ENCODE data around the gene FHL5.
"Not testable (repeated sequence)": the region's sequence is repeated elsewhere in the genome, so short reads cannot be mapped to it uniquely, and the experiment has no call there.

Gene FHL5, protein sequence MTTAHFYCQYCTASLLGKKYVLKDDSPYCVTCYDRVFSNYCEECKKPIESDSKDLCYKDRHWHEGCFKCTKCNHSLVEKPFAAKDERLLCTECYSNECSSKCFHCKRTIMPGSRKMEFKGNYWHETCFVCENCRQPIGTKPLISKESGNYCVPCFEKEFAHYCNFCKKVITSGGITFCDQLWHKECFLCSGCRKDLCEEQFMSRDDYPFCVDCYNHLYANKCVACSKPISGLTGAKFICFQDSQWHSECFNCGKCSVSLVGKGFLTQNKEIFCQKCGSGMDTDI

GRCh38 chr6:96562886-96563285 is at the start of gene FHL5:
TSS of gene FHL5 (plus strand) at chr6:96563128. CDS start at chr6:96603614, 40,486 bp downstream.
- H3K27ac Mint-ChIP-seq, result no peak within 1 kb of the TSS
- H3K9me3 Mint-ChIP-seq (ENCODE audit: low read depth), result peaks cover 8% of the 10 kb centered on the region
- no peak within 1 kb of the TSS for H3K4me3 Mint-ChIP-seq
- peaks cover 3% of the 10 kb centered on the region for H3K4me1 Mint-ChIP-seq (ENCODE audit: low read depth)
- peaks cover 5% of the 10 kb centered on the region for H3K27me3 Mint-ChIP-seq
- H3K36me3 Mint-ChIP-seq, result no peaks in the 10 kb centered on the region

GRCh38 chr6:96520171-96521115 is 42.5 kb upstream of the FHL5 start:
- Mint-ChIP-seq H3K9me3 (ENCODE audit: low read depth) (no peaks in the 10 kb centered on the region), H3K4me3 (peak overlapping the region; percentile 98), H3K27me3 (no peaks in the 10 kb centered on the region), H3K4me1 (ENCODE audit: low read depth) (peaks cover 31% of the 10 kb centered on the region), H3K36me3 (peaks cover 2% of the 10 kb centered on the region), H3K27ac (peak overlapping the region; percentile 34)

DNA sequence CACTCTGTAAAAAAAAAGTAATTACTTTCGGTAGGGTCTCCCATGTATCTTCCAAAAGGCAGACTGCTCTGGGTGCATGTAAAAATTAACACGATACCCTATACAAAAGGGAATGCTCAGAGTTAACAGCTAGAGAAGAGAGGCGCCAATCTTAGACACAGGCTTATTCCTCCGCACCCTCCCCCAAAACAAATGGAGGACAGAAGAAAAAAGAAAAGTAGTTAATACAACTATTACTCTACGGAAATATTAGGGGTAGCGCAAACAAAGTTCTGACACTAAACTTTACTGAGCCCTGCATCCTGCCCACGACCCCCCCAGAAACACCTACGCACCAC is 41.7 kb upstream of the FHL5 start:
- H3K27me3 Mint-ChIP-seq, result no peaks in the 10 kb centered on the region
- H3K27ac Mint-ChIP-seq, result peak overlapping the region; percentile 99
- H3K4me3 Mint-ChIP-seq, result peak overlapping the region; percentile 98
- peaks cover 34% of the 10 kb centered on the region for H3K4me1 Mint-ChIP-seq (ENCODE audit: low read depth)
- no peaks in the 10 kb centered on the region for H3K9me3 Mint-ChIP-seq (ENCODE audit: low read depth)
- H3K36me3 Mint-ChIP-seq, result peaks cover 3% of the 10 kb centered on the region

- H3K27me3 Mint-ChIP-seq, result no peaks in the 10 kb centered on the region
- peak within 1 kb of the TSS; percentile 98 for H3K4me3 Mint-ChIP-seq
- H3K4me1 Mint-ChIP-seq (ENCODE audit: low read depth), result peaks cover 37% of the 10 kb centered on the region
- peaks cover 3% of the 10 kb centered on the region for H3K36me3 Mint-ChIP-seq
- peak within 1 kb of the TSS; percentile 99 for H3K27ac Mint-ChIP-seq
- no peaks in the 10 kb centered on the region for H3K9me3 Mint-ChIP-seq (ENCODE audit: low read depth)
These were observed 41.1 kb upstream of the FHL5 start, which contains the start of gene UFL1 for GRCh38 chr6:96521644-96522464. TSS of gene UFL1 (plus strand) at chr6:96521806. CDS start at chr6:96521874, 68 bp downstream.

DNA sequence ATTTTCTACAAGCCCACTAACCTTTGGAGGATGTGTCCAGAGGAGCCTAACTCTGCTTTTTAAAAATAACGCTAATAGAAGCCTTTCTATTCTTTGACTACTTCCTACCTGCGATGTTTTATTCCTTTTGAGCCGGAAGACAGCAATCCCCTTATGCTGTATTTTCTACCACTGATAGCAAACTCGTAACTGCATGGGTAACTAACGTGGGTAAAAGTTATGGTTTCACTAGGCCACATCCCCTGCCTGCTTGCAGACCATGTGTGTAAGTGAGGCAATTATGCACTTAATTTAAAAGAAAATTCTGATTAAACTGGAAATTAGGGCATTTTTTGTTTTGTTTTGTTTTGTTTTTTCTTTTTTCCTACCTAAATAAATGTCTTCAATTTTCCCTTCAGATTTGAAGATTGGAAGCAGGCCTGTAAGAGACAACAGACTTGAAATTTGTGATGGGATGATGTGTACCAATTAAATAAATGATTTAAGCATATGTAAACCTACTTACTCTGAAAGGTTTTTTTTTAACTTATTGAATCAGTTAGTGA is 40.4 kb upstream of the FHL5 start:
- Mint-ChIP-seq H3K36me3 (peaks cover 5% of the 10 kb centered on the region), H3K9me3 (ENCODE audit: low read depth) (no peaks in the 10 kb centered on the region), H3K4me1 (ENCODE audit: low read depth) (peaks cover 39% of the 10 kb centered on the region), H3K27ac (peak overlapping the region; percentile 99), H3K4me3 (peak overlapping the region; percentile 98), H3K27me3 (no peaks in the 10 kb centered on the region)

DNA sequence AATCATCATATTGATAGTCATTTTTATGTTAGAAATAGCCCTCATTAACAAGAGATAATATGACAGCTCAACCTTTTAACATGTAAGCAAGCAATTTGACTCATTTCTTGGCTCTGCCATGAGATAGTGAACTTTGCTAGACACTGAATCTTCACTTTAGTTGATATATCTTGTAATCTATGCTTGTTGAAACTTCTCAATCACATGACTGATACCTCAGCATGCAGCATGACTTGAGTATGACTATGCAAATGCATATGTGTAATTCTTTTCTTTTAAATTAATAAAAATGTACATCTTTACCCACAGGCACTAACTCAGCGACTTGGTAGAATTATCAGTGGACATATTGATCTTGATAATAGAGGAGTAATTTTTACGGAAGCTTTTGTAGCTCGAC is 34.7 kb upstream of the FHL5 start:
- no peak overlapping the region for H3K27ac Mint-ChIP-seq
- H3K4me1 Mint-ChIP-seq (ENCODE audit: low read depth), result peaks cover 48% of the 10 kb centered on the region
- H3K27me3 Mint-ChIP-seq, result no peaks in the 10 kb centered on the region
- peaks cover 30% of the 10 kb centered on the region for H3K36me3 Mint-ChIP-seq
- H3K9me3 Mint-ChIP-seq (ENCODE audit: low read depth), result no peaks in the 10 kb centered on the region
- H3K4me3 Mint-ChIP-seq, result no peak overlapping the region

GRCh38 chr6:96532399-96532798 is 30.5 kb upstream of the FHL5 start:
- Mint-ChIP-seq H3K4me1 (ENCODE audit: low read depth) (peaks cover 32% of the 10 kb centered on the region), H3K4me3 (no peak overlapping the region), H3K9me3 (ENCODE audit: low read depth) (no peaks in the 10 kb centered on the region), H3K27me3 (no peaks in the 10 kb centered on the region), H3K27ac (peak overlapping the region; percentile 22), H3K36me3 (peaks cover 27% of the 10 kb centered on the region)

GRCh38 chr6:96537726-96538125 is 25.2 kb upstream of the FHL5 start:
- Mint-ChIP-seq H3K36me3 (peaks cover 9% of the 10 kb centered on the region), H3K27me3 (no peaks in the 10 kb centered on the region)

DNA sequence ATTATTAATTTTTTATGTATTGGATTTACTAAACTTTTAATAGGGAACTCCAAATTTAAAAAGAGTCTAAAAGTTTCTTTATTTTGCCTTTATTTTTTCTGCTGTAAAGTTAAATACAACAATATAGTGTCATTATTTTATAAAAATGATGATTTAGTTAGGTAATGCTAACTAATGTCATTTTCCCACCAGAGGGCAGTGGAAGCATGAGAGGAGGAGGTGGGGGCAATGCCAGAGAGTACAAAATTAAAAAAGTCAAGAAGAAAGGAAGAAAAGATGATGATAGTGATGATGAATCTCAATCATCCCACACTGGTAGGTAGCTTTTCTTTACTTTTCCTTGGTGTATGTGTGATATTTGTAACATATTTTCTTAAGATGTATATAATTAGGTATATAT is 20.2 kb upstream of the FHL5 start:
- no peak overlapping the region for H3K4me3 Mint-ChIP-seq
- H3K27me3 Mint-ChIP-seq, result no peaks in the 10 kb centered on the region
- H3K4me1 Mint-ChIP-seq (ENCODE audit: low read depth), result no peaks in the 10 kb centered on the region
- H3K9me3 Mint-ChIP-seq (ENCODE audit: low read depth), result no peaks in the 10 kb centered on the region
- no peak overlapping the region for H3K27ac Mint-ChIP-seq
- H3K36me3 Mint-ChIP-seq, result peaks cover 17% of the 10 kb centered on the region

More at GRCh38 chr6:96537726-96538125, 25.2 kb upstream of the FHL5 start:
- Mint-ChIP-seq H3K4me1 (ENCODE audit: low read depth) (peaks cover 4% of the 10 kb centered on the region), H3K27ac (no peak overlapping the region), H3K4me3 (no peak overlapping the region), H3K9me3 (ENCODE audit: low read depth) (no peaks in the 10 kb centered on the region)

- Mint-ChIP-seq H3K4me3 (no peak overlapping the region), H3K27ac (no peak overlapping the region), H3K36me3 (peaks cover 20% of the 10 kb centered on the region), H3K27me3 (no peaks in the 10 kb centered on the region), H3K9me3 (ENCODE audit: low read depth) (no peaks in the 10 kb centered on the region), H3K4me1 (ENCODE audit: low read depth) (no peaks in the 10 kb centered on the region)
These were observed 17.0 kb upstream of the FHL5 start for GRCh38 chr6:96545882-96546281.

- H3K27ac Mint-ChIP-seq, result no peak overlapping the region
- peaks cover 22% of the 10 kb centered on the region for H3K36me3 Mint-ChIP-seq
- H3K9me3 Mint-ChIP-seq (ENCODE audit: low read depth), result no peaks in the 10 kb centered on the region
- no peaks in the 10 kb centered on the region for H3K27me3 Mint-ChIP-seq
- H3K4me3 Mint-ChIP-seq, result no peak overlapping the region
- no peaks in the 10 kb centered on the region for H3K4me1 Mint-ChIP-seq (ENCODE audit: low read depth)
These were observed 15.3 kb upstream of the FHL5 start for GRCh38 chr6:96547654-96548053.

GRCh38 chr6:96554558-96554957 is 8.4 kb upstream of the FHL5 start:
- Mint-ChIP-seq H3K4me1 (ENCODE audit: low read depth) (no peaks in the 10 kb centered on the region), H3K27me3 (no peaks in the 10 kb centered on the region), H3K4me3 (no peak overlapping the region), H3K36me3 (peaks cover 26% of the 10 kb centered on the region), H3K27ac (no peak overlapping the region), H3K9me3 (ENCODE audit: low read depth) (no peaks in the 10 kb centered on the region)

- not testable (repeated sequence) for H3K36me3 Mint-ChIP-seq; H3K9me3 Mint-ChIP-seq (ENCODE audit: low read depth)
These were observed 3.2 kb upstream of the FHL5 start for GRCh38 chr6:96559740-96560139.

DNA sequence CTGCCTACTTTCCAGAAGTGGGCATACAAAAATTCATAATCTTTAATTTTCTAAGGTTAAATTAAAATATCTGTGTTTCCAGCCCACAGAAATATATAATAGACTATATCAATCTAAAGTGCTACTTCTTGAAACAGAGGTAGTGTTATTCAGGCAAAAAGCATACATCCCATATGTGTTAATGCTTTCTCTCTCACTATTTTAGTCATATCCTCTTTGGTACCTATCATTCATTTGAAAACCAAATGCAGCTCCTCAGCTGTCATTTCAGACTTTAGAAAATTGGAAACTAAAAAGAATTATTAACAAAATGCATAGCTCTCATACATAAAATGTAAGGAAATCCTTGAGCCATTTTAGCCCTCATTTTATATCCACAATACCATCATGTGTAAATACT is 925 bp downstream of the FHL5 start:
- no peak overlapping the region for H3K27ac Mint-ChIP-seq
- H3K36me3 Mint-ChIP-seq, result no peaks in the 10 kb centered on the region
- H3K27me3 Mint-ChIP-seq, result peaks cover 9% of the 10 kb centered on the region
- H3K4me1 Mint-ChIP-seq (ENCODE audit: low read depth), result peaks cover 3% of the 10 kb centered on the region
- H3K9me3 Mint-ChIP-seq (ENCODE audit: low read depth), result peaks cover 11% of the 10 kb centered on the region
- H3K4me3 Mint-ChIP-seq, result no peak overlapping the region

More at GRCh38 chr6:96559740-96560139, 3.2 kb upstream of the FHL5 start:
- H3K4me1 Mint-ChIP-seq (ENCODE audit: low read depth); H3K4me3 Mint-ChIP-seq; H3K27me3 Mint-ChIP-seq; H3K27ac Mint-ChIP-seq: not testable (repeated sequence)
